Measurements from ENCODE around the gene PPP1R3C. TPM values are rescaled to one million over a fixed set of nuclear protein-coding genes. Genes with fewer than 3 reads are reported as not detected.

PPP1R3C gene
- total RNA-seq (not detected), polyA plus RNA-seq (not detected)

DNA sequence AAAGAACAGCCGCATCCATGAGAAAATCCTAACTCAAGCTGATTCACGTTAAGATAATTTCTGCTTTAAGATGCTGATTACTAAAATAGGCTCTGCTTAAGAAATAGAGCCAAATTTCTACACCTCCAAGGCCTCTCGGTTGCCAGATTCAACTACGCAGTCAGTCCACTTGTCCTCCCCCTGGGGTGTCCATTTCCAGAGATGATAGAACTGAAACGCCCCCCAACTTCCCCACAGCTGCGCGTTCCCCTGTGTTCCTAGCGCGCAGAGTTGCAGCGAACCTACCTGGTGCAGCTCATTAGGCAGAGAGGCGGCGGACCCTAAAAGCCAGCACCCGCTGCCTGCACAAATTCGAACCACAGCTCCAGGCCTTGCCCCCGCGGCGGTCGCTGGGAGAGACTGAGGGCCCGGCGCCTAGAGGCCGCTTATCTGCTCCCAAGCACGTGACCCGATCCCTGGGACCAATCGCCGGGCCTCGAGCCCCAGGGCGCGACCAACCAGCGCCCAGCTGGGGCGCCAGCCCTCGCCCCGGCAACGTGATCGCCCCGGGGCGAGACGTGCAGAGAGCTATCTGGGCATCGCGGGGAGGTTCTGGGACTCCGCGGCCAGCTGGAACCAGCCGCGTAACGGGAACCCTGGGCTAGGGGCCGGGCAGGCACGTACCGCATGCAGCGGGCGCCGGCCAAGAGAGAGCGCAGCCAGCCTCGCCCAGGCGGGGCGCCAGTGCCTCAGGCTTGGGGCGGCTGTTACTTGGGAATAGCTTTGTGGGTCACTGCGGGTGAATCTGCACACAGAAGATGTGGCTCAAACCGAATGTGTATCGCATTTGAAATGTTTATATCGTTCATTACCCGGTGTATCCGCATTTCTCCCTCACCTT is at the start of gene PPP1R3C:
PPP1R3C (minus strand) TSS at position 401 of the 880 bp plus-strand sequence; CDS start at position 299, 102 bp downstream.
- Mint-ChIP-seq H3K27me3 (peaks cover 35 to 89% of the 10 kb centered on the region in 2 donors), H3K9me3 (no peaks in the 10 kb centered on the region), H3K27ac (no peak within 1 kb of the TSS), H3K4me1 (peaks cover 6 to 14% (median 8%) of the 10 kb centered on the region in 3 donors), H3K36me3 (no peaks in the 10 kb centered on the region), H3K4me3 (peak within 1 kb of the TSS in 6 of 7 donors; percentile 31 to 82 (median 58))
- H3K36me3 ChIP-seq (ENCODE audit: insufficient read depth, low read length): no peaks in the 10 kb centered on the region
- H3K27ac ChIP-seq (ENCODE audit: low read depth, low read length): no peak within 1 kb of the TSS
- no peaks in the 10 kb centered on the region for H3K9me3 ChIP-seq (ENCODE audit: low read length)
- peak in 2 of 5 donors; percentile 10 to 27 for DNase-seq
- H3K4me3 ChIP-seq (ENCODE audit: low read length): peak within 1 kb of the TSS; percentile 40
- POLR2A ChIA-PET: no interaction called here
- H3K27me3 ChIP-seq (ENCODE audit: insufficient read depth, low read length, poor library complexity, severe bottlenecking): peaks cover 10% of the 10 kb centered on the region
- CTCF ChIA-PET: interaction anchor here (1.1 to 6.2 kb wide), 5 partner anchors 13 to 627 kb away, joined by 3 to 69 read pairs (median 4); no protein-coding TSS in a partner anchor
- H3K4me1 ChIP-seq (ENCODE audit: insufficient read depth, low read length): no peaks in the 10 kb centered on the region

DNA sequence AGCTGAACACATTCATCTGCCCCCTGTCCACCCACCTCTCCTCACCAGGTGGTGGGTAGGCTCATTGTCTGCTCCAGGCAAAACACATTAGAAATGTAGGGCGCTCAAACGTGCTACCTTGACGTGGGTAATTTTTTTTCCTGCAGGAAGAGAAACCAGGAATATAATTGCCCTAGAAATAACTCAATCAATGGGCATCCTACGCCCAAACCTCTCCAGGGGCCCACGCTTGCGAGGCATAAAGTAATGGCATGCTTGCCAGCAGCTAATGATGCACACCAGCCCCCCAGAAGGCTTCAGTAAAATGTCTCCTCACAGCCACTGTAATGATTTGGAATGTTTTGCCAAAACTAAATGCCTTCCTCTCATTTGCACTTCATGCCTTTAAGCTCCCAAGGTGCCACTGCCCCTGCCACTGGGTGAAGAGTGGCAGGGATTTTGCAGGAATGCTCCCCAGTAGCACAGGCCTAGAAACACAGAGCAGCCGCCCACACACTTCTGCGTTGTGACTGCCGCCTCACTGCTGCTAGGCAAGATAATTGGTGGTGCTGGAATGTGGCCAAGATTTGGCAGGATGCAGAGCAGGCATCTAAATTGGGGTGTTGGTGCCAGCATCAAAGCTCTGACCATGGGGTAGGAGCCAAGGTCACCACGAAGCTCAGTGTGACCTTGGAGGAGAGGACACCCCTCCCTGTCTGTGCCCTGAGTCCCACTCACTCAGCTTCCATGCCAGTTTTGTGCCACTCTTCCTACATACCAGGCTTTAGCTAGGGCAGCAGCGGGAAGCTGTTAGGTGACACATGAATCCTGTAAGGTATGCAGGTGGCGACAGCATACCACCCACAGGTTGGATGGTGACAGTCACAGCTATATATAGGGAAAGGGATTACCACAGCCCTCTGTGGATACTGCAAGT is 48.7 kb upstream of the PPP1R3C start:
- Histone ChIP-seq H3K27ac (ENCODE audit: low read depth, low read length) (no peak overlapping the region), H3K4me3 (ENCODE audit: low read length) (no peak overlapping the region), H3K4me1 (ENCODE audit: insufficient read depth, low read length) (no peaks in the 10 kb centered on the region), H3K27me3 (ENCODE audit: insufficient read depth, low read length, poor library complexity, severe bottlenecking) (no peaks in the 10 kb centered on the region), H3K9me3 (ENCODE audit: low read length) (no peaks in the 10 kb centered on the region), H3K36me3 (ENCODE audit: insufficient read depth, low read length) (no peaks in the 10 kb centered on the region)
- no peak for DNase-seq
- H3K27ac Mint-ChIP-seq: peak overlapping the region in 1 of 8 donors; percentile 72
- CTCF ChIA-PET: no interaction called here
- H3K4me3 Mint-ChIP-seq: no peak overlapping the region
- POLR2A ChIA-PET: no interaction called here
- H3K9me3 Mint-ChIP-seq: no peaks in the 10 kb centered on the region
- peaks cover 2 to 10% of the 10 kb centered on the region in 2 donors for H3K27me3 Mint-ChIP-seq
- no peaks in the 10 kb centered on the region for H3K4me1 Mint-ChIP-seq
- no peaks in the 10 kb centered on the region for H3K36me3 Mint-ChIP-seq

DNA sequence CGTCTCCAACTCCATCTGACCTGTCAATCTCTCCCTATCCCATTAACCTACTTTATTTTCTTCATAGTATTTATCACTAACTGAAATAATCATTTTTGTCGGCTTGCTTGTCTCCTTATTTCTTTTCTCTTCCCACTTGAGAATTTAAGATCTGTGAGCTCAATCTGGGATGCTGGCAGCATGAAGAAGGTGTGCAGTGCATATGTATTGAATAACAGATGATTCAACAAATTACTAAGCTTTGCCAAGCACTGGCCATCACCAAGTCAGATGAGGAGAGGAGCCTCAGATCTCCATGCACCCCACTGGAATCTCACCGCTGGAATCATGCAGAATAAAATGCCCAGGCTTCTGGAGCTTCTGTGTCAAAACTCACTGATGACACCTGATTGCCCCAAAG is 47.6 kb upstream of the PPP1R3C start:
- no peaks in the 10 kb centered on the region for H3K4me1 ChIP-seq (ENCODE audit: insufficient read depth, low read length)
- Mint-ChIP-seq H3K27ac (no peak overlapping the region), H3K4me3 (no peak overlapping the region), H3K9me3 (no peaks in the 10 kb centered on the region), H3K27me3 (peaks cover 2 to 10% of the 10 kb centered on the region in 2 donors), H3K4me1 (no peaks in the 10 kb centered on the region), H3K36me3 (no peaks in the 10 kb centered on the region)
- DNase-seq: no peak
- POLR2A ChIA-PET: no interaction called here
- no peaks in the 10 kb centered on the region for H3K36me3 ChIP-seq (ENCODE audit: insufficient read depth, low read length)
- no peaks in the 10 kb centered on the region for H3K9me3 ChIP-seq (ENCODE audit: low read length)
- no peak overlapping the region for H3K27ac ChIP-seq (ENCODE audit: low read depth, low read length)
- H3K27me3 ChIP-seq (ENCODE audit: insufficient read depth, low read length, poor library complexity, severe bottlenecking): no peaks in the 10 kb centered on the region
- no peak overlapping the region for H3K4me3 ChIP-seq (ENCODE audit: low read length)
- CTCF ChIA-PET: interaction anchor here (1.0 kb wide), 1 partner anchor 12 kb away, joined by 3 read pairs; no protein-coding TSS in a partner anchor

DNA sequence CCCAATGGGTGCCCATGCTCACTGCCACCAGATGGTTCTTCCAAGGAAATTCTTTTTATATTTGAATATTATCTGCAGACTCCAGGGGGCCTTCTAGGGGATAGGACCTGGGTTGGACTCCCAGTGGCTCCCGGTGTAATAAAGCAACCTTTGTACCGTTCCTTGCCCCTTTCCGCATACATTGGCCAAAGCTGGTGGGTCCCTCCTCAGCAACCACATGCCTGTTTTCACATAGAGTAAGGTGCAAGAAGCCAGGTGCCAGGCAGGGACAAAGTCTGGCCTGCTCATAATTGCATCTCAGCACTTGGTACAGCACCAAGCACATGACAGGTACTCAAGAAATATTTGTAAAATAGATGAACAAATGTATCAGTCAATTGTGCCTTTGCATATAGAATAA is 46.4 kb upstream of the PPP1R3C start:
- H3K27ac Mint-ChIP-seq: no peak overlapping the region
- Histone ChIP-seq H3K36me3 (ENCODE audit: insufficient read depth, low read length) (no peaks in the 10 kb centered on the region), H3K4me1 (ENCODE audit: insufficient read depth, low read length) (no peaks in the 10 kb centered on the region), H3K4me3 (ENCODE audit: low read length) (no peak overlapping the region), H3K27ac (ENCODE audit: low read depth, low read length) (no peak overlapping the region), H3K9me3 (ENCODE audit: low read length) (no peaks in the 10 kb centered on the region), H3K27me3 (ENCODE audit: insufficient read depth, low read length, poor library complexity, severe bottlenecking) (no peaks in the 10 kb centered on the region)
- no peaks in the 10 kb centered on the region for H3K4me1 Mint-ChIP-seq
- H3K27me3 Mint-ChIP-seq: peaks cover 9 to 10% of the 10 kb centered on the region in 2 donors
- CTCF ChIA-PET: no interaction called here
- H3K4me3 Mint-ChIP-seq: no peak overlapping the region
- POLR2A ChIA-PET: no interaction called here
- no peaks in the 10 kb centered on the region for H3K9me3 Mint-ChIP-seq
- H3K36me3 Mint-ChIP-seq: no peaks in the 10 kb centered on the region
- no peak for DNase-seq

DNA sequence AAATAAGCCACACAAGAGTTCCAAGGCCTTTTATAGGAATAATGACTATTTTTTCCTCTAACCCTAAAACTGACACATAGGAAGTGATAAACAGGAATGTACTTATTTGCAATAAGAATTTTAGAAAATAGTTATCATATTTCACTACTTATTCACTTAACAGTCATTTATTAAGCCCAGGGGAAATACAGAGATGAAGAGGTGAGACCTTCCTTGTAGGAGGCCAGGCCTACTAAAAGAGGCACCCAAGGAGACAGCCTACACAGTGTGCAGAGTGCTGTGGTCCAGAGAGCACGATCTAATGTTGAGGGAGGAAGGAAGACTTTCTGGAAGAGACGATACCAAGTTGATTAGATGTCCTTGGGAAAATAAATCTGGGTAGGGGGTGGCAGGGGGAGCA is 45.0 kb upstream of the PPP1R3C start:
- Mint-ChIP-seq H3K4me1 (no peaks in the 10 kb centered on the region), H3K4me3 (no peak overlapping the region), H3K27me3 (peaks cover 10 to 14% of the 10 kb centered on the region in 2 donors), H3K27ac (no peak overlapping the region), H3K9me3 (no peaks in the 10 kb centered on the region), H3K36me3 (no peaks in the 10 kb centered on the region)
- no peak for DNase-seq
- Histone ChIP-seq H3K4me1 (ENCODE audit: insufficient read depth, low read length) (no peaks in the 10 kb centered on the region), H3K36me3 (ENCODE audit: insufficient read depth, low read length) (no peaks in the 10 kb centered on the region), H3K27me3 (ENCODE audit: insufficient read depth, low read length, poor library complexity, severe bottlenecking) (no peaks in the 10 kb centered on the region), H3K9me3 (ENCODE audit: low read length) (no peaks in the 10 kb centered on the region), H3K27ac (ENCODE audit: low read depth, low read length) (no peak overlapping the region), H3K4me3 (ENCODE audit: low read length) (no peak overlapping the region)
- ChIA-PET CTCF (no interaction called here), POLR2A (no interaction called here)

DNA sequence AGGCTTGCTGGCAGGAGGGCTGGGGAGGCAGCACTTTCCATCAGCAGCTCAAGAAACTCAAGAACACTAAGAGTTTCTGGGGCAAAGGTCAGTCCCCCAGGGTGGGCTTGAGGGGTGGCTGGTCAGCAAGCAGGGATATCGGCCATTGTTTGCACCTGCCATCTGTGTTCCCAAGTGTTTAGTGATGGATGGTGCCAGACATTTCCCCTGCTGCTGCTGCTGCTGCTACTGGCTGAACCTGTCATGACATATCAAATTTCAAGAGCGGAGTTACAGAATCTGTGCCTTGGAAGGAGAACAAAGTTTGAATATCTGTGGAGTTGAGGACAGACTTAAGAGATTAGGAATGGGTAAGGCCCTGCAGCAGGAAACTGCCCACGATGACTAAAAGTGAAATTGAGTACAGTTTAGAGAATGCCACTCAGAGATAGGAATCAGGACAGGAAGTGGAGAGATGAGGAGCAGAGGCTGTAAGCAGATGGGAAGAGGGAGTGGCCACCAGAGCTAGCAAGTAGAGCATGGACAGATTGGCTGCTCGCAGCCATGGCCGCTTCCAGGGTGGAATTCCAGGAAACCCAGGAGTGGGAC is 39.2 kb upstream of the PPP1R3C start:
- Mint-ChIP-seq H3K36me3 (no peaks in the 10 kb centered on the region), H3K27me3 (peaks cover 4 to 39% of the 10 kb centered on the region in 2 donors), H3K27ac (no peak overlapping the region), H3K4me3 (no peak overlapping the region), H3K9me3 (no peaks in the 10 kb centered on the region), H3K4me1 (no peaks in the 10 kb centered on the region)
- H3K27me3 ChIP-seq (ENCODE audit: insufficient read depth, low read length, poor library complexity, severe bottlenecking): no peaks in the 10 kb centered on the region
- DNase-seq: no peak
- CTCF ChIA-PET: interaction anchor here (0.9 kb wide), 1 partner anchor 36 kb away, joined by 3 read pairs; no protein-coding TSS in a partner anchor
- no peaks in the 10 kb centered on the region for H3K9me3 ChIP-seq (ENCODE audit: low read length)
- no peaks in the 10 kb centered on the region for H3K4me1 ChIP-seq (ENCODE audit: insufficient read depth, low read length)
- POLR2A ChIA-PET: no interaction called here
- H3K27ac ChIP-seq (ENCODE audit: low read depth, low read length): no peak overlapping the region
- no peaks in the 10 kb centered on the region for H3K36me3 ChIP-seq (ENCODE audit: insufficient read depth, low read length)
- no peak overlapping the region for H3K4me3 ChIP-seq (ENCODE audit: low read length)

DNA sequence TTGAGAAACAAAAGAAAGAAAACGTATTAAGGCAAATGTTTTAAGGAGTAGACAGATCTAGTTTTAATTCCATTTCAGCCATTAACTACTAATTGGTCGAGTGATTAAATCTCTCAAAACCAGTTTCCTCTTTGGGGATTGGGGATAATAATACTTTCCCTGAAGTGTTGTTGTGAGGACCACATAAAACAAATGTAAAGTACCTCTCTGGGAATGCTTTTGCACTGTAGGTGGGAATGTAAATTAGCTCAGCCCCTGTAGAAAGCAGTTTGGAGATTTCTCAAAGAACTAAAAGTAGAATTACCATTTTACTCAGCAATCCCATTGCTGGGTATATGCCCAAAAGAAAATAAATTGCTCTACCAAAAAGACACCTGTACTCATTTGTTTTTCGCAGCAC is 36.0 kb upstream of the PPP1R3C start:
- H3K4me3 ChIP-seq (ENCODE audit: low read length): no peak overlapping the region
- POLR2A ChIA-PET: no interaction called here
- Mint-ChIP-seq H3K36me3 (no peaks in the 10 kb centered on the region), H3K4me1 (no peaks in the 10 kb centered on the region), H3K4me3 (no peak overlapping the region), H3K27ac (no peak overlapping the region), H3K9me3 (no peaks in the 10 kb centered on the region), H3K27me3 (peaks cover 4 to 36% of the 10 kb centered on the region in 2 donors)
- H3K27ac ChIP-seq (ENCODE audit: low read depth, low read length): no peak overlapping the region
- H3K27me3 ChIP-seq (ENCODE audit: insufficient read depth, low read length, poor library complexity, severe bottlenecking): no peaks in the 10 kb centered on the region
- DNase-seq: no peak
- CTCF ChIA-PET: no interaction called here
- H3K9me3 ChIP-seq (ENCODE audit: low read length): no peaks in the 10 kb centered on the region
- no peaks in the 10 kb centered on the region for H3K4me1 ChIP-seq (ENCODE audit: insufficient read depth, low read length)
- H3K36me3 ChIP-seq (ENCODE audit: insufficient read depth, low read length): no peaks in the 10 kb centered on the region

Measured in CD8-positive, alpha-beta memory T cell (primary cell).